HG03354 (cell line): ENCODE data around the gene VPS51.

Experiments used
- ATAC-seq: cut with Tn5 transposase; IDR thresholded peaks from one replicate; pipeline ENCODE4 v1.9.1; 2021; ENCODE audit warnings: mild to moderate bottlenecking; ENCODE audit not compliant: unreplicated experiment, poor library complexity, severe bottlenecking

The VPS51 gene

GRCh38 chr11:65156256-65156655 lies 60.2 kb downstream of the VPS51 start:
- no peak for ATAC-seq

GRCh38 chr11:65156926-65157325 lies 60.9 kb downstream of the VPS51 start:
- ATAC-seq = no peak

GRCh38 chr11:65157336-65157735 lies 61.3 kb downstream of the VPS51 start:
- ATAC-seq = no peak

- ATAC-seq = peak; percentile 66
Measured at GRCh38 chr11:65159012-65159411, 63.0 kb downstream of the VPS51 start.

GRCh38 chr11:65160643-65161042 lies 64.6 kb downstream of the VPS51 start:
- ATAC-seq = no peak
